Right lobe of liver (tissue), 6 donors: ENCODE results near the gene VAV2. TPM values are rescaled to one million over a fixed set of nuclear protein-coding genes. Genes with fewer than 3 reads are reported as not detected.

ENCODE experiments used
- ATAC-seq, 4 donors: fragments of 200-7000 bp; cut with Tn5 transposase; one replicate each; pipeline ENCODE4 v1.9.1; 2020; ENCODE audit warnings: mild to moderate bottlenecking in 4 of 4, moderate library complexity in 4 of 4
- DNase-seq, 3 donors: peaks; one replicate each; pipeline ENCODE4 v3.0.0-alpha.2; 2020
- H3K27ac ChIP-seq, 3 donors: fragments of 200-600 bp; one replicate each; pipeline ENCODE4 v1.8.0; 2022
- H3K27me3 ChIP-seq, 2 donors: fragments of 200-600 bp; one replicate each; pipeline ENCODE4 v1.8.0; 2022
- H3K36me3 ChIP-seq, 4 donors: fragments of 200-600 bp; sonication (generic) in 1 of 4; one replicate each; pipeline versions ENCODE4 v1.5.1 to v1.8.0; 2017 to 2022; ENCODE audit warnings: control low read depth in 1 of 4
- H3K4me1 ChIP-seq, 4 donors: fragments of 200-600 bp; sonication (generic) in 1 of 4; one replicate each; pipeline versions ENCODE4 v1.5.1 to v1.8.0; 2017 to 2022; ENCODE audit warnings: control low read depth in 1 of 4
- H3K4me3 ChIP-seq, 3 donors: fragments of 200-600 bp; one replicate each; pipeline ENCODE4 v1.8.0; 2022
- H3K9me3 ChIP-seq, 4 donors: fragments of 200-600 bp; sonication (generic) in 1 of 4; one replicate each; pipeline versions ENCODE4 v1.5.1 to v1.8.0; 2017 to 2022; ENCODE audit warnings: control low read depth in 1 of 4
- POLR2A ChIP-seq: fragments of 450-650 bp; IDR thresholded peaks from one replicate; pipeline ENCODE4 v1.6.1; 2017; ENCODE audit warnings: antibody characterized with exemption, mild to moderate bottlenecking
- WGBS: methylation state at CpG from one replicate; pipeline ENCODE4 v1.1.6; 2018; ENCODE audit warnings: low coverage, low lambda C conversion rate; ENCODE audit not compliant: insufficient coverage; ENCODE audit errors: missing lambda C conversion rate; 5-methylcytosine and 5-hydroxymethylcytosine counted together
- intact Hi-C, 2 donors: fragments of 100-400 bp; cut with DNase I; formaldehyde crosslinking; loops; one replicate each; pipeline versions ENCODE4 v1.11.2 to v1.14.1; 2022
- total RNA-seq, 6 experiments: library from RNA; depleted of rRNA in 2 of 6; stranded (reverse); fragments of >200 nt in 2 of 6; fragmentation: NEBNext Ultra II Directional in 3 of 6; extraction: Animal tissue kit (Norgen Biotek cat#: 25700) in 3 of 6; gene quantifications; one replicate each; pipeline versions ENCODE4 v1.1.0 to v1.2.4, GENCODE V29; 2016 to 2023
- TF ChIP-seq, protein P1 (sequence below), 4 donors: fragments of 200-600 bp in 3 of 4; fragments of 450-650 bp in 1 of 4; IDR thresholded peaks; one replicate each; pipeline versions ENCODE4 v1.5.1 to v1.8.0; 2016 to 2022; ENCODE audit warnings: antibody characterized with exemption in 4 of 4, mild to moderate bottlenecking in 2 of 4
- donor health status: DM: no; HTN: yes; CAD: no.
- donor health status: DM: no; HTN: no; CAD: no.
- donor health status: DM: no; HTN: no; CAD: no.
- donor health status: DM: no; HTN: yes; CAD: no.
- donor health status: DM: no; HTN: yes; CAD: no.

The VAV2 gene
- total RNA-seq, 6 experiments from 2014 or later: 30.1 to 44.3 (median 34.9) TPM

DNA sequence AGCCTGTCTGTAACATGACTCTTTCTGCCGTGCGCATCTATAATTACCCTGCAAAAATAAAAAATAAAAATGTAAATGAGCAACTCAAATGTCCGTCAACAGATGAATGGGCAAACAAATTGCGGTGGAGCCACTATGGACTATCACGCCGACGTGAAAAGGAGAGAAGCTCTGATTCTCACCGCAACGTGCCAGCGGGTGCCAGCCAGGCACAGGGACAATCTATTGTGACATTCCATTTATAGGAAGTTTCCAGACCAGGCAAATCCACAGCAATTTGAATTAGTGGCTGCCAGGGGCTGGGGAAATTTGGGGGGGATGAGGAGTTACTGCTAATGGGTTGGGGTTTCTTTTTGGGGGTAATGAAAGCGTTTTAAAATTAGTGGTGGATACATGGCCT, 96.8 kb downstream of the VAV2 start:
- H3K4me3 ChIP-seq: no peak overlapping the region
- no peaks in the 10 kb centered on the region for H3K27me3 ChIP-seq
- 35% methylated on average over 11 of the region's 11 CpGs for whole genome bisulfite sequencing
- ATAC-seq (peak in 1 of 4 donors; percentile 23), DNase-seq (peak in 1 of 3 donors; percentile 52)
- no peaks in the 10 kb centered on the region for H3K36me3 ChIP-seq
- H3K9me3 ChIP-seq: no peaks in the 10 kb centered on the region
- peak overlapping the region in 2 of 3 donors; percentile 87 to 91 for H3K27ac ChIP-seq
- H3K4me1 ChIP-seq: peaks cover 0 to 40% (median 19%) of the 10 kb centered on the region in 4 donors
- no peak for TF ChIP-seq POLR2A
- TF ChIP-seq, protein P1, sequence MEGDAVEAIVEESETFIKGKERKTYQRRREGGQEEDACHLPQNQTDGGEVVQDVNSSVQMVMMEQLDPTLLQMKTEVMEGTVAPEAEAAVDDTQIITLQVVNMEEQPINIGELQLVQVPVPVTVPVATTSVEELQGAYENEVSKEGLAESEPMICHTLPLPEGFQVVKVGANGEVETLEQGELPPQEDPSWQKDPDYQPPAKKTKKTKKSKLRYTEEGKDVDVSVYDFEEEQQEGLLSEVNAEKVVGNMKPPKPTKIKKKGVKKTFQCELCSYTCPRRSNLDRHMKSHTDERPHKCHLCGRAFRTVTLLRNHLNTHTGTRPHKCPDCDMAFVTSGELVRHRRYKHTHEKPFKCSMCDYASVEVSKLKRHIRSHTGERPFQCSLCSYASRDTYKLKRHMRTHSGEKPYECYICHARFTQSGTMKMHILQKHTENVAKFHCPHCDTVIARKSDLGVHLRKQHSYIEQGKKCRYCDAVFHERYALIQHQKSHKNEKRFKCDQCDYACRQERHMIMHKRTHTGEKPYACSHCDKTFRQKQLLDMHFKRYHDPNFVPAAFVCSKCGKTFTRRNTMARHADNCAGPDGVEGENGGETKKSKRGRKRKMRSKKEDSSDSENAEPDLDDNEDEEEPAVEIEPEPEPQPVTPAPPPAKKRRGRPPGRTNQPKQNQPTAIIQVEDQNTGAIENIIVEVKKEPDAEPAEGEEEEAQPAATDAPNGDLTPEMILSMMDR (IDR thresholded peaks at IDR 0.05): no peak
- intact Hi-C loops: no loop called here

DNA sequence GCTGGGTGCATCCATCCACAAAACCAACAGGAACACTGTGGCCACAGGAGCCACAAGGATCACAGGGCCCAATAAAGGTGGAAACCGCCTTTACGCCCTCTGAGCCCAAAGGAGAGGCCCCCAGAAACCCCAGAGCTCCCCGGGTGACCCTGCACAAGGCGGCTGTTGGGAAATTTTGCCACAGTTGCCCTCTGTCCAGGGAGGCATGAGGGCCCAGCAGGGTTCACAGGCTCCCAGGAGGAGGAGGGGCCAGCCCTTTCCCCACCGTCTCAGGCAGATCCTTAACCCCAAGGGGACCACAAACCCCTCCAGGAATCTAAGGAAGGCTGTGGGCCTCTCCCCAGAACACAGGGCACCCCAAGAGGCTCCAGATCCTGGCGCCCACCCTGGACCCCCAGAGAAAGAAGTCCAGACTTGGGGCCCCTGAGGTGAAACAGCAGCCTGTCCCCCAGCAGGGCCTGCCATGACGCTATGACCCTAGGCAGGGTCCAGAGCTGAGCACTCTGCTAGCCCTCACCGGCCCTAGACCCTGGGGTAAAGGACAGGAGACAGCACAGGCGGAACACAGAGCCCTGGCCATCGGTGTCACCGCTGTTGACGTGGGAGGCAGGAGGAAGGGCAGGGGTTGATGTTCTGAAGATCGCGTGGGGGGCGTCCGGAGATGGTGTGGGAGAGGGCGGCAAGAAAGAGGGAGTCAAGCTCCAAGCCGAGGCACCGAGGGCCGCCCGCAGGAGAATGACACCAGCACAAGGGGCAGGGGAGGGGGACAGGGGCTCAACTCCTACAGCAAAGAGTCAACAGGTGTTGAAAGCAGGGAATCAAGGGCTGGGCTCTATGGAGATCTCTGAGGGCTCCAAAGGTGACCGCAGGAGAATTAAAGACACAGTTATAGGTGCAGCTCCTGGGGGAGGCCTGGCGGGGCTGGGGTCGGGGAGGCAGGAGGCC, 97.5 kb downstream of the VAV2 start:
- H3K9me3 ChIP-seq: no peaks in the 10 kb centered on the region
- intact Hi-C loops: no loop called here
- no peaks in the 10 kb centered on the region for H3K36me3 ChIP-seq
- TF ChIP-seq, protein P1 (IDR thresholded peaks at IDR 0.05): no peak
- no peak for TF ChIP-seq POLR2A
- ATAC-seq: peak in 2 of 4 donors; percentile 5 to 16
- H3K4me3 ChIP-seq: no peak overlapping the region
- DNase-seq: peak in 2 of 3 donors; percentile 46 to 76
- H3K4me1 ChIP-seq: peaks cover 0 to 46% (median 22%) of the 10 kb centered on the region in 4 donors
- 78% methylated on average over 14 of the region's 24 CpGs for WGBS
- H3K27ac ChIP-seq: peak overlapping the region in 2 of 3 donors; percentile 87 to 91
- no peaks in the 10 kb centered on the region for H3K27me3 ChIP-seq

DNA sequence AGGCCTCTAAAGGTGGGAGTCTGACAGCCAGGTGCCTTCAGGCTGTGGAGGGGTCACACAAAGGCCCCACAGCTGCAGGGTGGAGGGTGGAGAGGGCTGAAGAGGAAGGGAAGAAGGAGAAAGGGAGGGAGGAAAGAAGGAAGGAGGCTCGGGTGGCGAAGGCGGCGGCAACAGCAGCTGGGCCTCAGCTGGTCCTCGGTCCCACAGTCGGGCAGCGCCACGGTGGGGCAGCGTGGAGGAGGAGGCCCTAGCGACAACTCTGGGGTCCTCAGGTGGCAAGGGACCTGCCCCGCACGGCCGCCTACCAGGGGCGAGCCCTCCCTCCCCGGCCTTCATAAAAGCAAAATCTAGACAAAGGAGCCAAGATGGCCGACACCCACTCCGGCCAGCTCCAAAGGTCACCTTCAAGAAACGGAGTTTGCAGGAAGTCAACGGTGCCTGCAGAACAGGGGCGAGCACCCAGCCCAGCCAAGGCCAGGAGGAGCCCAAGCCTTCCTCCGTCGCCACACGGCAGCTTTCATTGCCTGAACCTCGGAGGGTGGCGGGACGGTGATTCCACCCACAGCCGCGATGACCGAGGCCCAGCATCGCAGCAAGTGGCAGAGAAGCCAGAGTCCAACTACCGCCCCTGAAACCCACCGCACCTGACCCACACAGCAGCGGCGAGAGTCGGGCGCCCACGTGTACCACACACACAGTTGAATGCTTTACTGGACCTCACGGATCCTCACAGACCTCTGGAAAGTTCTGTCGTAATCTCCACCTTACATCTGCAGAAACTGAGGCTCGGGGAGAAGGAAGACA, 98.7 kb downstream of the VAV2 start:
- H3K4me3 ChIP-seq: no peak overlapping the region
- TF ChIP-seq POLR2A: no peak
- TF ChIP-seq, protein P1 (IDR thresholded peaks at IDR 0.05): no peak
- DNase-seq (peak in 1 of 3 donors; percentile 47), ATAC-seq (no peak)
- no CpG with 5 or more reads among the region's 40 CpGs for WGBS
- peaks cover 0 to 57% (median 28%) of the 10 kb centered on the region in 4 donors for H3K4me1 ChIP-seq
- intact Hi-C loops: no loop called here
- H3K36me3 ChIP-seq: no peaks in the 10 kb centered on the region
- H3K9me3 ChIP-seq: no peaks in the 10 kb centered on the region
- H3K27me3 ChIP-seq: no peaks in the 10 kb centered on the region
- peak overlapping the region; percentile 54 to 91 (median 87) for H3K27ac ChIP-seq

DNA sequence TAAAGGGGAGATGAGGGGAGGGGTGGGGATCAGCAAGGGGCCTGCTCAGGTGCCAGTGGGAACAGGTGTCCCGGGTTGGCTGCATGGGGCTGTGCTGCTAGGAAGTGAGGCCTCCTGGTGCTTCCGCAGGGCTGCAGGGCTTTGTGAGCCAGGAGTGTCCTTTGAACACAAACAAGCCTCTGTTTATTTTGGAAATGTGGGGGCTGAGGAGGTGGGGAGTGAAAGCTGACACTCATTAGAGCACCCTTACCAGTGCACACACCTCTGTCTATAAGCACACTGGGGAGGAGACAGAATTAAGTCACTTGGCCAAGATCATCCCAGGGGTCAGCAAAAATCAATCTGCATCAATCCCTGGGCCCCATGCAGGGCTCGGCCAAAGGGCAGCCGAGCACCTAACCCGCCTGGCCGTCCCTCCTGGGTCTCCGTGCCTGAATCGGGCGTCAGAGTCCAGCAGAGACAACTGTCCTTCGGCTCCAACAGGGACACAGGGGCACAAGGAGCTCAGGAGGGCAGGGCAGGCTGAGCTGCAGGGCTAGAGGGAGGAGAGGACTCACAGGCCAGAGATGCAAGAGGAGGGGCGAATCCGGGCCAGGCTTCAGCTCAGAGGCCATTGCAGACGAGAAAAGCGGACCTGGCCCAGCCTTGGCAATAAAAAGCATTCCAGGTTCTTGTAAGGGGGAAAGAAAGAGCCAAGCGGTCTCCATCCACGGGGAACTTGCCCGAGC, 99.8 kb downstream of the VAV2 start:
- WGBS: 22% methylated on average over 11 of the region's 17 CpGs
- Histone ChIP-seq H3K9me3 (no peaks in the 10 kb centered on the region), H3K36me3 (no peaks in the 10 kb centered on the region), H3K27me3 (no peaks in the 10 kb centered on the region), H3K4me1 (peaks cover 0 to 67% (median 35%) of the 10 kb centered on the region in 4 donors), H3K27ac (peak overlapping the region; percentile 54 to 91 (median 87)), H3K4me3 (no peak overlapping the region)
- DNase-seq (peak; percentile 87 to 97 (median 96)), ATAC-seq (peak; percentile 78 to 86 (median 83))
- peak; percentile 62 for TF ChIP-seq POLR2A
- TF ChIP-seq, protein P1 (IDR thresholded peaks at IDR 0.05): no peak
- intact Hi-C loops: no loop called here
